ENCODE results near the gene MS4A2. TPM values are rescaled to one million over a fixed set of nuclear protein-coding genes. Genes with fewer than 3 reads are reported as not detected.
"Not testable (repeated sequence)": the region's sequence is repeated elsewhere in the genome, so short reads cannot be mapped to it uniquely, and the experiment has no call there.

Gene MS4A2
- total RNA-seq, 1 experiment from 2014 or later = not detected

GRCh38 chr11:60050839-60051238 is 37.6 kb upstream of the MS4A2 start:
- intact Hi-C loops (cut with micrococcal nuclease; ENCODE audit: unreplicated experiment); H3K4me3 ChIP-seq (ENCODE audit: low read depth in 2 of 2, low read length in 2 of 2); POLR2A ChIA-PET; CTCF ChIA-PET; H3K27me3 ChIP-seq (ENCODE audit: control insufficient read depth, insufficient read depth, low read length); BruUV-seq (replicated peaks); H3K36me3 ChIP-seq (ENCODE audit: control insufficient read depth, insufficient read depth, low read length); H3K27ac ChIP-seq (ENCODE audit: low read length); DNase-seq (ENCODE audit: low read depth, low spot score); ATAC-seq; in situ Hi-C loops (cut with HindIII; ENCODE audit: low pct_unique_long_range_greater_than_20kb, low sequenced_read_pairs); H3K4me1 ChIP-seq (ENCODE audit: control insufficient read depth, insufficient read depth, low read length); H3K9me3 ChIP-seq (ENCODE audit: control insufficient read depth, insufficient read depth, low read depth, low read length): not testable (repeated sequence)

DNA sequence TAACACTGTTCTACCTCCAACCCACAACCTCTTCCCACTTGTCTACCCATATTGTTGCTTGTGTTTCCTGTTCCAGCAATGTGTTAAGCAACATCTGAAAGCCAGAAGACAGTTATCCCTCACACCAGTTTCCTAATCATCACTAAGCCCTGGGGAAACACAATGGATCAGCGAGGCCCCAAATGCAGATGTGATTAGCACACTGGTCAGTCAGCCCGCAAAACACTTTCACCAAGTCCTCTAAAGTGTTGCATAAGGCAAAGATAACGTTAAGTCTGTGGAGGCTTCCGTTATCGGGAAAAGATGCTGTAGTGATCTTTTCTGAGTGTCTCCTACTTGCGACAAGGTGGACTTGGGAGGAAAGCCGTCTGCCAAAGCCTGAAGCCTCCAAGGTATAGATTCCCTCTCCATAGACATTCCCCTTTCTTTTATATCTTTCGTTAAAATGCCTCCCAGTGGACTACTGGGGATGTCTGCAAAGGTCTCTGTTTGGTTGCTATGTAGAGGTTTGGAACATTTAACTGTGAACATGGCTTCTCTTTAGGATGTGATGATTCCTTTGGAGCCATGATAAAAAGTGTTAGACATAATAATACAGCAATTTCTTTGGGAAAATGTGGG is 32.0 kb upstream of the MS4A2 start, which contains the start of gene MS4A3:
MS4A3 (plus strand) TSS at position 317 of the 621 bp plus-strand sequence. CDS start 4,496 bp downstream, outside the sequence.
- ATAC-seq (no peak), DNase-seq (ENCODE audit: low read depth, low spot score) (no peak)
- in situ Hi-C loops (cut with HindIII; ENCODE audit: low pct_unique_long_range_greater_than_20kb, low sequenced_read_pairs) (no loop called here), intact Hi-C loops (cut with micrococcal nuclease; ENCODE audit: unreplicated experiment) (no loop called here)
- H3K4me1 ChIP-seq (ENCODE audit: control insufficient read depth, insufficient read depth, low read length) = no peaks in the 10 kb centered on the region
- no peaks in the 10 kb centered on the region for H3K9me3 ChIP-seq (ENCODE audit: control insufficient read depth, insufficient read depth, low read depth, low read length)
- ChIA-PET POLR2A (no interaction called here), CTCF (no interaction called here)
- no TSS peak for BruUV-seq (replicated peaks)
- no peak within 1 kb of the TSS for H3K27ac ChIP-seq (ENCODE audit: low read length)
- H3K27me3 ChIP-seq (ENCODE audit: control insufficient read depth, insufficient read depth, low read length) = no peaks in the 10 kb centered on the region
- H3K36me3 ChIP-seq (ENCODE audit: control insufficient read depth, insufficient read depth, low read length) = no peaks in the 10 kb centered on the region
- no peak within 1 kb of the TSS for H3K4me3 ChIP-seq (ENCODE audit: low read depth in 2 of 2, low read length in 2 of 2)
- TF ChIP-seq REST (IDR thresholded peaks at IDR 0.05; ENCODE audit: insufficient read depth in 1 of 2, low read depth in 2 of 2, low read length in 1 of 2) (no peak), CTCF (IDR thresholded peaks at IDR 0.05) (no peak), POLR2AphosphoS5 (IDR thresholded peaks at IDR 0.05; ENCODE audit: low read depth, low read length) (no peak), TCF7L2 (IDR thresholded peaks at IDR 0.05; ENCODE audit: low read depth, low read length) (no peak), SIN3A (IDR thresholded peaks at IDR 0.05; ENCODE audit: borderline replicate concordance, insufficient read depth, low read depth, low read length) (no peak)

DNA sequence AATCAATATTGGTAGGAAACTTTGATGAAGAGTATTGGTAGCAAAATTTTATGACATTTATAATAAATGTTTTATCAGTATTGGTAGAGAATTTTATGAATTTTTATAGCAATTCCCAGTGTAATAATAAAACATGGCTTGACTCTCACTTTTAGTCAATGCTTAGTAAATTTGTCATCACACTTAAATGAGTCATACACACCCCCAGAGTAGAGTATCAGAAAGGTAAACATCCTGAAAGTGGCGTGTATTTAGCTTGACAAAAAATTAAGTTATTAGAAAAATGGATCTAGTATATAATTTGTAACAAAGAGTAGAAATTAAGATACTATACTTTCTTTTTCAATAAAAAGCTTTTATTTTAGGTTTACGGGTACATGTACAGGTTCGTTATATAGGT is 29.4 kb upstream of the MS4A2 start:
- TF ChIP-seq TCF7L2 (IDR thresholded peaks at IDR 0.05; ENCODE audit: low read depth, low read length) = no peak
- no peak for TF ChIP-seq SIN3A (IDR thresholded peaks at IDR 0.05; ENCODE audit: borderline replicate concordance, insufficient read depth, low read depth, low read length)
- TF ChIP-seq POLR2AphosphoS5 (IDR thresholded peaks at IDR 0.05; ENCODE audit: low read depth, low read length) = no peak
- no peak for TF ChIP-seq CTCF (IDR thresholded peaks at IDR 0.05)
- no peak for TF ChIP-seq REST (IDR thresholded peaks at IDR 0.05; ENCODE audit: insufficient read depth in 1 of 2, low read depth in 2 of 2, low read length in 1 of 2)
- ATAC-seq (no peak), DNase-seq (ENCODE audit: low read depth, low spot score) (no peak)
- H3K36me3 ChIP-seq (ENCODE audit: control insufficient read depth, insufficient read depth, low read length) = no peaks in the 10 kb centered on the region
- no peak overlapping the region for H3K4me3 ChIP-seq (ENCODE audit: low read depth in 2 of 2, low read length in 2 of 2)
- no peaks in the 10 kb centered on the region for H3K9me3 ChIP-seq (ENCODE audit: control insufficient read depth, insufficient read depth, low read depth, low read length)
- ChIA-PET CTCF (no interaction called here), POLR2A (no interaction called here)
- H3K27me3 ChIP-seq (ENCODE audit: control insufficient read depth, insufficient read depth, low read length) = no peaks in the 10 kb centered on the region
- intact Hi-C loops (cut with micrococcal nuclease; ENCODE audit: unreplicated experiment) = no loop called here
- H3K4me1 ChIP-seq (ENCODE audit: control insufficient read depth, insufficient read depth, low read length) = no peaks in the 10 kb centered on the region
- no TSS peak for BruUV-seq (replicated peaks)
- in situ Hi-C loops (cut with HindIII; ENCODE audit: low pct_unique_long_range_greater_than_20kb, low sequenced_read_pairs) = no loop called here
- no peak overlapping the region for H3K27ac ChIP-seq (ENCODE audit: low read length)

All from Panc1 (cell line).